ENCODE data around the gene GPX6.
"Not testable (repeated sequence)": the region's sequence is repeated elsewhere in the genome, so short reads cannot be mapped to it uniquely, and the experiment has no call there.

GPX6 gene

DNA sequence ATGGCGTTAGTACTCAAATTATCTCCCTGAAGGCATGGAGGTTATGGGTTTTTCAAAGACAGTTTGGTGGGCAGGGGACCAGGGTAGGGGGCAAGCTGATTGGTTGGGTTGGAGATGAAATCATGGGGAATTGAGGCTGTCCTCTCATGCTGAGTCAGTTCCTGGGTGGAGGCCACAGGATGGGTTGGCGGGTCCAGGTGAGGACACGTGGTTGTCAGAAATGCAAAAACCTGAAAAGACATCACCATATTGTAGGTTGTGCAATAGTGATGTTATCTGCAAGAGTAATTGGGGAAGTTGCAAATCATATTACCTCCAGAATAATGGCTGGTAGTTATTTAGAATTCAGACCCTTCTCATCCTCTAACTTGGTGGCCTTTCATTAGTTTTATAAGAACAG is 30.1 kb downstream of the GPX6 start:
- Mint-ChIP-seq H3K4me1 (peaks cover 7 to 16% of the 10 kb centered on the region in 2 donors), H3K4me3 (no peak overlapping the region), H3K9me3 (peaks cover 0 to 9% of the 10 kb centered on the region in 2 donors), H3K27ac (no peak overlapping the region), H3K36me3 (no peaks in the 10 kb centered on the region), H3K27me3 (peaks cover 71 to 73% of the 10 kb centered on the region in 2 donors)
- ATAC-seq (replicated peaks) (no peak), DNase-seq (no peak)

GRCh38 chr6:28480253-28480932 is 35.2 kb downstream of the GPX6 start:
- H3K9me3 Mint-ChIP-seq = peaks cover 0 to 5% of the 10 kb centered on the region in 2 donors
- no peaks in the 10 kb centered on the region for H3K4me1 Mint-ChIP-seq
- H3K36me3 Mint-ChIP-seq = no peaks in the 10 kb centered on the region
- no peak for DNase-seq
- ATAC-seq (replicated peaks) = no peak
- no peak overlapping the region for H3K27ac Mint-ChIP-seq
- H3K27me3 Mint-ChIP-seq = peaks cover 60 to 71% of the 10 kb centered on the region in 2 donors
- H3K4me3 Mint-ChIP-seq = no peak overlapping the region

DNA sequence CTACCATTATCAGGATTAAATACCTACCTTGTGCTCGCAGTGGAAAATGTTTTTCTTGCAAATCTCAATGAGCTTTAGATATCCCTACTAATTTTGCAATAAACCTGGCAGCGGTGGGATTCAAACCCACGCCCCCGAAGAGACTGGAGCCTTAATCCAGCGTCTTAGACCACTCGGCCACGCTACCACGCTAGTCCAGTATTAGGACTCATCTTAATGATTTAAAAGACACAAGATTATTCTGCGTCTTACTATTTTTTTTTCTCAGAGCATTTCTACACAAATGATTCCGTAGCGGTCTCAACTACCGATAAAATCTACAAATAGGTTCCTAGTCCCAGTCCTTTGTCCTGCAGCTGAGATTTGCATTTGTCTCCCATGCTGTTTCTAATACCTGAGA is 37.1 kb downstream of the GPX6 start:
- no peaks in the 10 kb centered on the region for H3K9me3 Mint-ChIP-seq
- no peaks in the 10 kb centered on the region for H3K36me3 Mint-ChIP-seq
- DNase-seq (no peak), ATAC-seq (replicated peaks) (no peak)
- H3K27ac Mint-ChIP-seq = no peak overlapping the region
- peaks cover 64 to 72% of the 10 kb centered on the region in 2 donors for H3K27me3 Mint-ChIP-seq
- no peaks in the 10 kb centered on the region for H3K4me1 Mint-ChIP-seq
- no peak overlapping the region for H3K4me3 Mint-ChIP-seq

GRCh38 chr6:28474441-28475219 is 41.0 kb downstream of the GPX6 start:
- peaks cover 0 to 3% of the 10 kb centered on the region in 2 donors for H3K9me3 Mint-ChIP-seq
- H3K27ac Mint-ChIP-seq = peak overlapping the region; percentile 69
- H3K36me3 Mint-ChIP-seq = peaks cover 0 to 2% of the 10 kb centered on the region in 2 donors
- H3K4me3 Mint-ChIP-seq = peak overlapping the region in 1 of 2 donors; percentile 4
- DNase-seq = peak; percentile 26
- no peaks in the 10 kb centered on the region for H3K4me1 Mint-ChIP-seq
- peaks cover 54 to 56% of the 10 kb centered on the region in 2 donors for H3K27me3 Mint-ChIP-seq
- peak; percentile 63 to 92 for ATAC-seq (replicated peaks)

GRCh38 chr6:28469153-28469745 is 46.3 kb downstream of the GPX6 start:
- H3K4me3 Mint-ChIP-seq; H3K27ac Mint-ChIP-seq; H3K4me1 Mint-ChIP-seq; H3K9me3 Mint-ChIP-seq; H3K36me3 Mint-ChIP-seq; DNase-seq; ATAC-seq (replicated peaks): not testable (repeated sequence)
- H3K27me3 Mint-ChIP-seq = peaks cover 23 to 36% of the 10 kb centered on the region in 2 donors

DNA sequence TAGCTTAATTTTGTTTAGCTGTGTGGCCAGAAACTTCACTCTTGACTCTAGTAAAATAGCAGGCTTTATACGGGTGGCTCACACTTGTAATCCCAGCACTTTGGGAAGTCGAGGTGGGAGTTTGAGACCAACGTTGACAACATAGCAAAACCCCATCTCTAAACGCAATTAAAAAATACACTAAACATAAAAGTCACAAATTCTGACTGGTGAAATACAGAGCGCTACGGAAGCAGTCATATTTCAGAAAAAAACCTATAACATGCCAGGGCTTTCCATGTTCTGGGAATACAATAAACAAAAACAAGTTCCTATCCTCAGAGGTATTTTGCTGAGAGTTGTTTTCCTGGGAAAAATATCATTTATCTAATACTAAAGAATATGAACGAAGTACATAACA is 47.5 kb downstream of the GPX6 start:
- H3K36me3 Mint-ChIP-seq = peaks cover 0 to 2% of the 10 kb centered on the region in 2 donors

DNA sequence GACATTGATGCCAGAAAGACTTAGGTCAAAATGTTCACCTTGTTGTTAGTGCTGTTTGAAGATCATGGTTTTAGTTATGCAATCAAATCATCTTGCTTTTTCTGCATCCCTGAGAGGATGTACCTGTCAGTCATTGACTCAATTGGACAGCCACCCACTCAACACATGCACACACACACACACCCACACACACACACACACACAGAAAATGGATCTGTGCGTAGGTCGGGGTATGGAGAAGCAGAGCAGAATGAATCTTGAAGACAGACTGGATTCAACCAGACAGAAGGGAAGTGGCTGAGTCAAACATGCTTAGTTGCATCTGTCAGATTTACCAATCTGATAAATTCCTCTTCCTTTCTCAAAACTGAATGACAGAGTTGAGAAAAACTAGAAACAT is 53.2 kb downstream of the GPX6 start:
- Mint-ChIP-seq H3K36me3 (no peaks in the 10 kb centered on the region), H3K9me3 (no peaks in the 10 kb centered on the region), H3K4me1 (no peaks in the 10 kb centered on the region), H3K27me3 (peaks cover 35 to 45% of the 10 kb centered on the region in 2 donors), H3K4me3 (no peak overlapping the region), H3K27ac (no peak overlapping the region)
- DNase-seq = no peak
- no peak for ATAC-seq (replicated peaks)

More for the DNA sequence above, 47.5 kb downstream of the GPX6 start:
- ATAC-seq (replicated peaks) (no peak), DNase-seq (no peak)
- Mint-ChIP-seq H3K4me1 (no peaks in the 10 kb centered on the region), H3K27me3 (peaks cover 26 to 36% of the 10 kb centered on the region in 2 donors), H3K4me3 (no peak overlapping the region), H3K9me3 (peaks cover 4 to 7% of the 10 kb centered on the region in 2 donors), H3K27ac (no peak overlapping the region)

DNA sequence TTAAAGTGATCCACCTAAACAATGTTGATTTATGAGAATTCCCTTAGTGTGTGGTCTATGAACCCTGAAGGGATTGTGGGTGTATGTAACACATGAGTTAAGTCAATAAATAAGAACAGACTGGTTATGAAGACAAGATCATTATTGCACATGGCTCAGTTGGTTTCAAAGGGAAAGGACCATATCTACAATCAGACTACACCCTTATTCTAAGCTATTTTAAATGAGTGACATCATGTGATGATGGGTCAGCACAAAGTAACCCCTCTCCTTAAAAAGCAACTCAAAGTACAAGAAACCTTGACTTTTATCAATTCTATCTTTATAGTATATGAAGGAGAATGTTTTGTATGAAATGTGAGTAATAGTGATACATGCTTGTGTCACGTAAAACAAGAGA is 57.0 kb downstream of the GPX6 start:
- ATAC-seq (replicated peaks) (no peak), DNase-seq (no peak)
- no peaks in the 10 kb centered on the region for H3K4me1 Mint-ChIP-seq
- H3K4me3 Mint-ChIP-seq = no peak overlapping the region
- peaks cover 48 to 57% of the 10 kb centered on the region in 2 donors for H3K27me3 Mint-ChIP-seq
- H3K36me3 Mint-ChIP-seq = no peaks in the 10 kb centered on the region
- H3K9me3 Mint-ChIP-seq = no peaks in the 10 kb centered on the region
- no peak overlapping the region for H3K27ac Mint-ChIP-seq

Measured in stimulated activated naive B cell treated with anti-CD40 and anti-IgM and Interleukin-4, amounts not matched to agents 10 μg/mL and 1 μg/mL and 100 μg/mL, for 72 hours (primary cell).